HEK293T (cell line): ENCODE results near the gene CYP27B1.

Experiments
- CTCF ChIA-PET: fragments of 350-600 bp; formaldehyde crosslinking; extraction: SDS; loops from one replicate; lab custom pipeline; 2021; ENCODE audit warnings: antibody characterized with exemption, inconsistent platforms; lab: Yijun Ruan, JAX
- POLR2A ChIA-PET: fragments of 350-600 bp; formaldehyde crosslinking; extraction: SDS; loops from one replicate; lab custom pipeline; 2020; ENCODE audit warnings: antibody characterized with exemption, inconsistent platforms; lab: Yijun Ruan, JAX
- DNase-seq: peaks from one replicate; pipeline ENCODE4 v3.0.0; 2012; ENCODE audit warnings: mixed read lengths; ENCODE audit errors: extremely low spot score
- ARNT ChIP-seq: fragments of 450-650 bp; IDR thresholded peaks from 2 replicates; pipeline ENCODE4 v1.6.1; 2017; ENCODE audit warnings: mild to moderate bottlenecking
- BHLHE40 ChIP-seq: fragments of 450-650 bp; IDR thresholded peaks from 2 replicates; pipeline ENCODE4 v1.6.1; 2016; ENCODE audit warnings: mild to moderate bottlenecking, moderate library complexity, borderline replicate concordance
- CTBP1 ChIP-seq: fragments of 450-650 bp; IDR thresholded peaks from 2 replicates; pipeline ENCODE4 v1.6.1; 2016; ENCODE audit warnings: borderline replicate concordance
- ELF4 ChIP-seq: fragments of 450-650 bp; IDR thresholded peaks from 2 replicates; pipeline ENCODE4 v1.6.1; 2017; ENCODE audit warnings: antibody characterized with exemption
- FOXA1 ChIP-seq: fragments of 450-650 bp; IDR thresholded peaks from 2 replicates; pipeline ENCODE4 v1.6.1; 2016; ENCODE audit warnings: mild to moderate bottlenecking
- FOXK2 ChIP-seq: fragments of 450-650 bp; IDR thresholded peaks from 2 replicates; pipeline ENCODE4 v1.6.1; 2016; ENCODE audit warnings: mild to moderate bottlenecking
- FOXM1 ChIP-seq: fragments of 450-650 bp; IDR thresholded peaks from 2 replicates; pipeline ENCODE4 v1.6.1; 2017; ENCODE audit warnings: mild to moderate bottlenecking, borderline replicate concordance
- HDGF ChIP-seq: fragments of 450-650 bp; IDR thresholded peaks from 2 replicates; pipeline ENCODE4 v1.6.1; 2017; ENCODE audit warnings: antibody characterized with exemption, borderline replicate concordance
- L3MBTL2 ChIP-seq: fragments of 450-650 bp; conservative IDR thresholded peaks from 2 replicates; pipeline ENCODE4 v1.6.1; 2016; ENCODE audit warnings: mild to moderate bottlenecking
- LEF1 ChIP-seq: fragments of 450-650 bp; IDR thresholded peaks from 2 replicates; pipeline ENCODE4 v1.6.1; 2017; ENCODE audit warnings: mild to moderate bottlenecking, borderline replicate concordance
- NFRKB ChIP-seq: fragments of 450-650 bp; IDR thresholded peaks from 2 replicates; pipeline ENCODE4 v1.6.1; 2016; ENCODE audit warnings: mild to moderate bottlenecking, moderate library complexity
- PKNOX1 ChIP-seq: fragments of 450-650 bp; IDR thresholded peaks from 2 replicates; pipeline ENCODE4 v1.6.1; 2016
- SP1 ChIP-seq: fragments of 450-650 bp; IDR thresholded peaks from 2 replicates; pipeline ENCODE4 v1.6.1; 2017
- SUZ12 ChIP-seq: fragments of 450-650 bp; IDR thresholded peaks from 2 replicates; pipeline ENCODE4 v1.6.1; 2016; ENCODE audit warnings: mild to moderate bottlenecking
- TARDBP ChIP-seq: fragments of 450-650 bp; IDR thresholded peaks from 2 replicates; pipeline ENCODE4 v1.6.1; 2016
- ZNF384 ChIP-seq: fragments of 450-650 bp; IDR thresholded peaks from 2 replicates; pipeline ENCODE4 v1.6.1; 2016

The CYP27B1 gene

GRCh38 chr12:57765003-57765697, 1.7 kb downstream of the CYP27B1 start:
- ChIA-PET CTCF (no interaction called here), POLR2A (interaction anchor here (1.1 to 2.7 kb wide), 4 partner anchors 9 to 20 kb away, joined by 4 to 8 read pairs (median 6); partner anchors contain the start of genes CDK4 and TSPAN31)
- TF ChIP-seq ZNF384, result no peak
- no peak for TF ChIP-seq FOXK2
- TF ChIP-seq CTBP1, result no peak
- no peak for TF ChIP-seq FOXA1
- no peak for TF ChIP-seq FOXM1
- TF ChIP-seq LEF1, result no peak
- TF ChIP-seq HDGF, result no peak
- TF ChIP-seq ARNT, result no peak
- no peak for DNase-seq

- ChIA-PET CTCF (no interaction called here), POLR2A (no interaction called here)
- TF ChIP-seq L3MBTL2 (no peak), TARDBP (no peak), ARNT (no peak), BHLHE40 (no peak), ZNF384 (no peak), SUZ12 (no peak), PKNOX1 (no peak), FOXK2 (no peak), ELF4 (no peak), FOXM1 (no peak), CTBP1 (no peak), FOXA1 (no peak), LEF1 (no peak), SP1 (no peak), NFRKB (no peak), HDGF (no peak)
- DNase-seq, result no peak
Observed at GRCh38 chr12:57764662-57765002, 2.2 kb downstream of the CYP27B1 start.

GRCh38 chr12:57763881-57764661, 2.8 kb downstream of the CYP27B1 start:
- DNase-seq, result no peak
- CTCF ChIA-PET, result no interaction called here
- TF ChIP-seq FOXA1 (no peak), L3MBTL2 (no peak), NFRKB (no peak), FOXM1 (no peak)
- POLR2A ChIA-PET, result interaction anchor here (1.4 kb wide), 1 partner anchor 8 kb away, joined by 6 read pairs; the partner anchor contains the start of genes EEF1AKMT3 and METTL1

- ChIA-PET CTCF (no interaction called here), POLR2A (interaction anchor here (1.4 kb wide), 1 partner anchor 10 kb away, joined by 6 read pairs; the partner anchor contains the start of genes EEF1AKMT3 and METTL1)
- DNase-seq, result no peak
- TF ChIP-seq BHLHE40 (no peak), ELF4 (no peak), HDGF (no peak), CTBP1 (no peak), SP1 (no peak), NFRKB (no peak), L3MBTL2 (no peak)
Observed at GRCh38 chr12:57762463-57762862, 4.4 kb downstream of the CYP27B1 start.

GRCh38 chr12:57761391-57761998, 5.4 kb downstream of the CYP27B1 start:
- POLR2A ChIA-PET, result interaction anchor here (3.6 kb wide), 1 partner anchor 11 kb away, joined by 17 read pairs; the partner anchor contains the start of genes EEF1AKMT3 and METTL1
- TF ChIP-seq PKNOX1 (no peak), FOXA1 (no peak), ELF4 (no peak), SP1 (no peak), SUZ12 (no peak), ARNT (no peak), BHLHE40 (no peak), TARDBP (no peak), ZNF384 (no peak), HDGF (no peak), LEF1 (no peak), FOXK2 (no peak), NFRKB (no peak), CTBP1 (no peak), FOXM1 (no peak), L3MBTL2 (no peak)
- CTCF ChIA-PET, result no interaction called here
- DNase-seq, result no peak

GRCh38 chr12:57760347-57760982, 6.4 kb downstream of the CYP27B1 start:
- POLR2A ChIA-PET, result interaction anchor here (2.1 to 3.6 kb wide), 2 partner anchors 12 to 23 kb away, joined by 6 to 17 read pairs; partner anchors contain the start of genes EEF1AKMT3, METTL1 and TSFM
- no peak for TF ChIP-seq BHLHE40
- TF ChIP-seq SP1, result no peak
- no peak for TF ChIP-seq FOXK2
- no peak for TF ChIP-seq CTBP1
- no peak for TF ChIP-seq FOXM1
- no peak for TF ChIP-seq TARDBP
- TF ChIP-seq ARNT, result no peak
- TF ChIP-seq HDGF, result no peak
- TF ChIP-seq SUZ12, result no peak
- TF ChIP-seq LEF1, result no peak
- no peak for TF ChIP-seq L3MBTL2
- no peak for TF ChIP-seq ELF4
- no peak for TF ChIP-seq FOXA1
- no peak for TF ChIP-seq ZNF384
- TF ChIP-seq NFRKB, result no peak
- no peak for TF ChIP-seq PKNOX1
- CTCF ChIA-PET, result interaction anchor here (2.0 kb wide), 1 partner anchor 8 kb away, joined by 8 read pairs; the partner anchor contains the start of gene CYP27B1
- DNase-seq, result no peak
